Psoas muscle (tissue), 8 donors: ENCODE measurements around the gene SDC1. TPM values are rescaled to one million over a fixed set of nuclear protein-coding genes. Genes with fewer than 3 reads are reported as not detected.

Experiments used
- ATAC-seq, 4 donors: fragments of 200-7000 bp; cut with Tn5 transposase; one replicate each; pipeline ENCODE4 v1.9.1; 2020; ENCODE audit warnings: moderate library complexity in 3 of 4, mild to moderate bottlenecking in 2 of 4
- DNase-seq, 2 donors: peaks; one replicate each; pipeline ENCODE4 v3.0.0-alpha.2; 2020
- H3K27ac ChIP-seq: fragments of 200-600 bp; one replicate; pipeline ENCODE4 v1.8.0; 2022
- H3K27me3 ChIP-seq, 3 donors: fragments of 200-600 bp in 1 of 3; one replicate each; pipeline versions ENCODE4 v1.6.1 to v1.8.0; 2013 to 2022; ENCODE audit warnings: low read length in 2 of 3, mild to moderate bottlenecking in 2 of 3, moderate library complexity in 1 of 3; ENCODE audit not compliant: insufficient read depth in 3 of 3
- H3K36me3 ChIP-seq, 2 donors: fragments of 200-600 bp in 1 of 2; one replicate each; pipeline versions ENCODE4 v1.6.1 to v1.8.0; 2013 to 2022; ENCODE audit warnings: low read depth in 1 of 2, mild to moderate bottlenecking in 1 of 2, moderate library complexity in 1 of 2; ENCODE audit not compliant: insufficient read depth in 1 of 2
- H3K4me1 ChIP-seq: fragments of 200-600 bp; one replicate; pipeline ENCODE4 v1.8.0; 2022
- H3K4me3 ChIP-seq: fragments of 200-600 bp; one replicate; pipeline ENCODE4 v1.8.0; 2022; ENCODE audit warnings: mild to moderate bottlenecking
- H3K9me3 ChIP-seq: fragments of 200-600 bp; one replicate; pipeline ENCODE4 v1.8.0; 2022
- CTCF ChIP-seq: fragments of 200-600 bp; IDR thresholded peaks from one replicate; pipeline ENCODE4 v1.8.0; 2022; ENCODE audit warnings: antibody characterized with exemption
- WGBS, 3 donors: extraction: QIAGEN DNeasy Blood & Tissue Kit; methylation state at CpG; one replicate each; pipeline versions ENCODE4 v1.1.6 to v1.1.7; 2013; 5-methylcytosine and 5-hydroxymethylcytosine counted together
- intact Hi-C, 2 donors: fragments of 100-400 bp; cut with DNase I; formaldehyde crosslinking; loops; one replicate each; pipeline versions ENCODE4 v1.11.0 to v1.14.2; 2022
- polyA plus RNA-seq, 3 donors: library from polyadenylated mRNA; stranded (reverse); fragments of 200-250 nt; gene quantifications; one replicate each; pipeline ENCODE4 v1.2.3, GENCODE V29; 2013
- total RNA-seq, 4 donors: library from RNA; stranded (reverse); fragmentation: NEBNext Ultra II Directional in 2 of 4; extraction: Animal tissue kit (Norgen Biotek cat#: 25700) in 2 of 4; gene quantifications; one replicate each; pipeline versions ENCODE4 v1.2.1 to v1.2.4, GENCODE V29; 2021 to 2023
- donor health status: healthy with polysubstance abuse.
- donor health status: DM: no; HTN: no; CAD: no; lungs with moderate emphysema.
- donor health status: Bipolar disorder and iron deficiency.
- donor health status: healthy.
- donor health status: DM: yes; HTN: yes; CAD: no.
- donor health status: DM: no; HTN: no; CAD: no.
- donor health status: DM: no; HTN: no; CAD: no.
- donor health status: DM: yes; HTN: yes; CAD: no.

SDC1 gene
- total and polyA plus RNA-seq, 7 donors, result 0.07 to 0.38 (median 0.11) TPM; not detected in 1

GRCh38 chr2:20157193-20157891 lies 67.6 kb downstream of the SDC1 start:
- Histone ChIP-seq H3K4me3 (no peak overlapping the region), H3K27me3 (peaks cover 0 to 18% (median 1%) of the 10 kb centered on the region in 3 donors), H3K27ac (no peak overlapping the region), H3K36me3 (no peaks in the 10 kb centered on the region), H3K9me3 (no peaks in the 10 kb centered on the region), H3K4me1 (no peaks in the 10 kb centered on the region)
- no peak for DNase-seq
- WGBS, 3 donors, result 21 to 32% (median 22%) methylated on average over 8 of the region's 8 CpGs
- ATAC-seq, result no peak
- TF ChIP-seq CTCF, result no peak
- intact Hi-C loops, result no loop called here

DNA sequence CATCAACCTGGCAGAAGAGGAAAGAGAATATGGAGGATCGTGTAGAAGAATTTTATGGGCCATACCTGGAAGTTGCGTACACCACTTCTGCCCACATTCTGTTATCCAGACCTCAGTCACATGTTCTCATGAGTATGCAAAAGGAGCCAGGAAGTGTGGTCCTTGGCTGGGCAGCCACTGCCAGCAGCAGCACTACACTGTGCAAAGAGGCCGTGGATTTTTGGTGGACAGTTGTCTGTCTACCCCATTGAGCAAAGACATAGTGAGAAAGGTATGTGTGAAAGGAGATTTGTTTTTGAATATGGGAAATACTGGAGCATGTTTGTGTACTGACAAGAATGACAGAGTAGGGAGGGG lies 68.1 kb downstream of the SDC1 start:
- Histone ChIP-seq H3K36me3 (no peaks in the 10 kb centered on the region), H3K4me1 (no peaks in the 10 kb centered on the region), H3K9me3 (no peaks in the 10 kb centered on the region), H3K4me3 (no peak overlapping the region), H3K27me3 (peaks cover 0 to 18% (median 0%) of the 10 kb centered on the region in 3 donors), H3K27ac (no peak overlapping the region)
- ATAC-seq, result no peak
- intact Hi-C loops, result no loop called here
- no peak for DNase-seq
- TF ChIP-seq CTCF, result no peak
- WGBS, 3 donors, result 69 to 86% (median 78%) methylated on average over 3 of the region's 3 CpGs

- no peak for DNase-seq
- no peak for TF ChIP-seq CTCF
- no peak overlapping the region for H3K27ac ChIP-seq
Observed at GRCh38 chr2:20156076-20156759, 68.7 kb downstream of the SDC1 start.

GRCh38 chr2:20153131-20153851 lies 71.6 kb downstream of the SDC1 start:
- WGBS, 3 donors, result 88% methylated on average over 5 of the region's 5 CpGs
- no peaks in the 10 kb centered on the region for H3K36me3 ChIP-seq
- no peak overlapping the region for H3K4me3 ChIP-seq
- no peaks in the 10 kb centered on the region for H3K4me1 ChIP-seq
- no peak for ATAC-seq
- no peaks in the 10 kb centered on the region for H3K9me3 ChIP-seq
- TF ChIP-seq CTCF, result no peak
- no peak for DNase-seq
- peaks cover 0 to 17% (median 2%) of the 10 kb centered on the region in 3 donors for H3K27me3 ChIP-seq
- H3K27ac ChIP-seq, result no peak overlapping the region
- intact Hi-C loops, result no loop called here

More at GRCh38 chr2:20156076-20156759, 68.7 kb downstream of the SDC1 start:
- H3K4me1 ChIP-seq, result no peaks in the 10 kb centered on the region
- WGBS, 3 donors, result 95 to 96% (median 95%) methylated on average over 3 of the region's 3 CpGs
- no peak overlapping the region for H3K4me3 ChIP-seq
- H3K9me3 ChIP-seq, result no peaks in the 10 kb centered on the region
- no peak for ATAC-seq
- H3K27me3 ChIP-seq, result peaks cover 0 to 18% (median under 1%) of the 10 kb centered on the region in 3 donors
- intact Hi-C loops, result no loop called here
- H3K36me3 ChIP-seq, result no peaks in the 10 kb centered on the region
